HCT116 (cell line): ENCODE data around the gene MMP25. TPM values are rescaled to one million over a fixed set of nuclear protein-coding genes. Genes with fewer than 3 reads are reported as not detected.
A peak's percentile ranks its signal among the peaks of the same experiment; 100 is the strongest.

Experiments used
- ATAC-seq: fragments of 200-7000 bp; cut with Tn5 transposase; 2 replicates; pipeline ENCODE4 v1.9.1; 2020; ENCODE audit warnings: mild to moderate bottlenecking, moderate library complexity
- BruUV-seq: library from RNA; stranded (reverse); fragments of 400-500 nt; replicated peaks from 2 replicates; lab custom pipeline; 2021; lab: Mats Ljungman, UMichigan
- CTCF ChIA-PET: fragments of 300-600 bp; sonication (Branson Sonifier 250); formaldehyde crosslinking; loops from one replicate; lab custom pipeline; 2021; ENCODE audit warnings: antibody characterized with exemption; lab: Charles Lee
- POLR2A ChIA-PET: fragments of 300-600, 350-600 bp; sonication (Branson Sonifier 250); formaldehyde crosslinking; loops from one replicate; lab custom pipeline; 2021; ENCODE audit warnings: antibody characterized with exemption; lab: Charles Lee
- RAD21 ChIA-PET, 2 experiments: fragments of 300-600 bp; sonication (Branson Sonifier 250); formaldehyde crosslinking; loops; one replicate each; lab custom pipeline; 2023; ENCODE audit warnings: low total read pairs in 2 of 2; ENCODE audit not compliant: uncharacterized antibody in 2 of 2, unreplicated experiment in 2 of 2, low non-redundant PET in 1 of 2; lab: Charles Lee
- DNase-seq: peaks from one replicate; pipeline ENCODE4 v3.0.0-alpha.2; 2010; ENCODE audit warnings: low read depth, low spot score
- H2AFZ ChIP-seq: fragments of 200-600 bp; shearing (Covaris generic), sonication (generic); 2 replicates; pipeline ENCODE4 v1.6.1; 2017; ENCODE audit warnings: low read depth, mixed run types, mixed read lengths, antibody characterized with exemption, low read length; ENCODE audit not compliant: poor library complexity, severe bottlenecking
- H3K27ac ChIP-seq: 2 replicates; pipeline ENCODE4 v1.5.1; 2012; ENCODE audit warnings: low read depth, low read length
- H3K27me3 ChIP-seq: fragments of 200-600 bp; sonication (generic); 2 replicates; pipeline ENCODE4 v1.6.1; 2016; ENCODE audit warnings: mixed run types, low read length, mixed read lengths; ENCODE audit not compliant: insufficient read depth
- H3K36me3 ChIP-seq, 2 experiments: fragments of 200-500 bp in 1 of 2; fragments of 200-600 bp in 1 of 2; sonication (Bioruptor generic) in 1 of 2; sonication (generic) in 1 of 2; 2 replicates each; pipeline versions ENCODE4 v1.5.1 to v1.6.1; 2014 to 2016; ENCODE audit warnings: low read length in 2 of 2, inconsistent platforms in 1 of 2, mixed read lengths in 1 of 2, mixed run types in 1 of 2; ENCODE audit not compliant: insufficient read depth in 2 of 2, control insufficient read depth in 1 of 2
- H3K4me1 ChIP-seq, 2 experiments: fragments of 200-600 bp in 1 of 2; sonication (generic) in 1 of 2; 2 replicates each; pipeline versions ENCODE4 v1.5.1 to v1.6.1; 2012 to 2017; ENCODE audit warnings: low read length in 2 of 2, inconsistent platforms in 1 of 2, mild to moderate bottlenecking in 1 of 2, mixed read lengths in 1 of 2, mixed run types in 1 of 2, moderate library complexity in 1 of 2; ENCODE audit not compliant: insufficient read depth in 2 of 2, control insufficient read depth in 1 of 2
- H3K4me2 ChIP-seq: fragments of 200-600 bp; sonication (generic); 2 replicates; pipeline ENCODE4 v1.6.1; 2017; ENCODE audit warnings: mixed run types, low read length, mixed read lengths
- H3K4me3 ChIP-seq, 2 experiments: fragments of 200-600 bp in 1 of 2; sonication (generic) in 1 of 2; replicated peaks in 1 of 2; 2 replicates each; pipeline ENCODE4 v1.5.1; 2011 to 2016; ENCODE audit warnings: low read length in 2 of 2, control low read depth in 1 of 2, low read depth in 1 of 2, mild to moderate bottlenecking in 1 of 2, mixed read lengths in 1 of 2, mixed run types in 1 of 2
- H3K79me2 ChIP-seq: fragments of 200-600 bp; sonication (generic); 2 replicates; pipeline ENCODE4 v1.6.1; 2017; ENCODE audit warnings: mild to moderate bottlenecking, mixed run types, low read length, moderate library complexity, mixed read lengths; ENCODE audit not compliant: insufficient read depth
- H3K9ac ChIP-seq: fragments of 200-600 bp; sonication (generic); 2 replicates; pipeline ENCODE4 v1.6.1; 2016; ENCODE audit warnings: low read length, mixed read lengths
- H3K9me2 ChIP-seq: fragments of 200-600 bp; sonication (generic), shearing (Covaris generic); 2 replicates; pipeline ENCODE4 v1.6.1; 2017; ENCODE audit warnings: mixed run types, mild to moderate bottlenecking, moderate library complexity; ENCODE audit not compliant: insufficient read depth
- H3K9me3 ChIP-seq, 2 experiments: fragments of 200-500 bp in 1 of 2; fragments of 200-600 bp in 1 of 2; sonication (Bioruptor generic) in 1 of 2; sonication (generic) in 1 of 2; 2 replicates each; pipeline ENCODE4 v1.6.1; 2014 to 2017; ENCODE audit warnings: low read length in 2 of 2, mixed read lengths in 2 of 2, inconsistent platforms in 1 of 2, low read depth in 1 of 2, mild to moderate bottlenecking in 1 of 2, mixed run types in 1 of 2, moderate library complexity in 1 of 2; ENCODE audit not compliant: control insufficient read depth in 1 of 2, insufficient read depth in 1 of 2
- H4K20me1 ChIP-seq: fragments of 200-600 bp; sonication (generic), shearing (Covaris generic); 2 replicates; pipeline ENCODE4 v1.6.1; 2017; ENCODE audit warnings: mixed run types, mild to moderate bottlenecking, moderate library complexity; ENCODE audit not compliant: insufficient read depth
- CBX3 ChIP-seq: IDR thresholded peaks from 2 replicates; pipeline ENCODE4 v1.6.1; 2012; ENCODE audit warnings: low read depth
- CEBPB ChIP-seq: IDR thresholded peaks from 2 replicates; pipeline ENCODE4 v1.6.1; 2012; ENCODE audit warnings: low read depth
- CTCF ChIP-seq, 3 experiments: fragments of 200-600 bp in 1 of 3; sonication (generic) in 1 of 3; IDR thresholded peaks in 2 of 3; conservative IDR thresholded peaks in 1 of 3; 2 replicates each; pipeline ENCODE4 v1.5.1; 2012 to 2017; ENCODE audit warnings: low read depth in 2 of 3, low read length in 2 of 3, antibody characterized with exemption in 1 of 3, borderline replicate concordance in 1 of 3, control low read depth in 1 of 3, mild to moderate bottlenecking in 1 of 3, mixed read lengths in 1 of 3, mixed run types in 1 of 3, moderate library complexity in 1 of 3; ENCODE audit not compliant: insufficient read depth in 1 of 3
- EGR1 ChIP-seq: IDR thresholded peaks from 2 replicates; pipeline ENCODE4 v1.6.1; 2012; ENCODE audit warnings: low read depth
- ELF1 ChIP-seq: IDR thresholded peaks from 2 replicates; pipeline ENCODE4 v1.6.1; 2012; ENCODE audit warnings: low read depth, borderline replicate concordance
- EZH2 ChIP-seq: fragments of 200-600 bp; sonication (generic); IDR thresholded peaks from 2 replicates; pipeline ENCODE4 v1.6.1; 2017; ENCODE audit warnings: antibody characterized with exemption, mixed run types
- EZH2phosphoT487 ChIP-seq: fragments of 200-600 bp; IDR thresholded peaks from 2 replicates; pipeline ENCODE4 v1.6.1; 2018; ENCODE audit warnings: antibody characterized with exemption, borderline replicate concordance
- FOSL1 ChIP-seq: IDR thresholded peaks from 2 replicates; pipeline ENCODE4 v1.6.1; 2012; ENCODE audit warnings: low read depth
- POLR2A ChIP-seq: IDR thresholded peaks from 2 replicates; pipeline ENCODE4 v1.7.0; 2011; ENCODE audit warnings: borderline replicate concordance; ENCODE audit not compliant: insufficient read depth, insufficient read length; ENCODE audit errors: extremely low read depth
- POLR2AphosphoS5 ChIP-seq: IDR thresholded peaks from 2 replicates; pipeline ENCODE4 v1.6.1; 2011; ENCODE audit warnings: mild to moderate bottlenecking, low read depth, low read length, moderate library complexity
- RAD21 ChIP-seq: IDR thresholded peaks from 2 replicates; pipeline ENCODE4 v1.6.1; 2012; ENCODE audit warnings: low read depth, mild to moderate bottlenecking
- SP1 ChIP-seq: IDR thresholded peaks from 2 replicates; pipeline ENCODE4 v1.6.1; 2012; ENCODE audit warnings: low read depth
- SRF ChIP-seq: IDR thresholded peaks from 2 replicates; pipeline ENCODE4 v1.6.1; 2012; ENCODE audit warnings: low read depth
- TCF7L2 ChIP-seq: IDR thresholded peaks from 2 replicates; pipeline ENCODE4 v1.7.0; 2011; ENCODE audit warnings: borderline replicate concordance, inconsistent platforms; ENCODE audit not compliant: insufficient read depth, insufficient read length; ENCODE audit errors: extremely low read depth
- YY1 ChIP-seq: IDR thresholded peaks from 2 replicates; pipeline ENCODE4 v1.6.1; 2011; ENCODE audit warnings: low read length, low read depth, moderate library complexity, mild to moderate bottlenecking; ENCODE audit not compliant: insufficient replicate concordance; ENCODE audit errors: extremely low read depth
- ZFX ChIP-seq: fragments of 450-650 bp; IDR thresholded peaks from 2 replicates; pipeline ENCODE4 v1.6.1; 2017
- ZNF274 ChIP-seq: fragments of 200-500 bp; sonication (Bioruptor generic); IDR thresholded peaks from 2 replicates; pipeline ENCODE4 v1.6.1; 2014; ENCODE audit warnings: mild to moderate bottlenecking, low read depth, low read length, inconsistent platforms
- intact Hi-C: fragments of 100-400 bp; cut with micrococcal nuclease; formaldehyde crosslinking; loops from 2 replicates; pipeline ENCODE4 v1.10.0; 2022
- total RNA-seq: library from RNA; stranded (reverse); gene quantifications from one replicate; pipeline ENCODE4 v1.2.1, GENCODE V29; 2021; ENCODE audit not compliant: unreplicated experiment
- TF ChIP-seq, protein P1 (sequence below): IDR thresholded peaks from 2 replicates; pipeline ENCODE4 v1.6.1; 2012
- TF ChIP-seq, protein P2 (sequence below): IDR thresholded peaks from 2 replicates; pipeline ENCODE4 v1.6.1; 2012
- TF ChIP-seq, protein P3 (sequence below): IDR thresholded peaks from 2 replicates; pipeline ENCODE4 v1.6.1; 2012; ENCODE audit warnings: low read depth

Gene MMP25
- total RNA-seq, 1 experiment from 2014 or later: 2.5 TPM

- Histone ChIP-seq H4K20me1 (no peaks in the 10 kb centered on the region), H3K79me2 (no peaks in the 10 kb centered on the region), H3K9me2 (no peaks in the 10 kb centered on the region), H3K9me3 (no peaks in the 10 kb centered on the region), H3K4me2 (peak overlapping the region; percentile 95), H3K9ac (peak overlapping the region; percentile 95), H3K4me1 (peaks cover 0 to 22% of the 10 kb centered on the region in 2 experiments; a peak in 3 of 4 replicates), H3K27ac (peak overlapping the region; percentile 84), H3K4me3 (peak overlapping the region; percentile 81 to 87), H3K36me3 (no peaks in the 10 kb centered on the region), H3K27me3 (no peaks in the 10 kb centered on the region), H2AFZ (no peak overlapping the region)
- peak; percentile 60 for DNase-seq
- ChIA-PET CTCF (interaction anchor here (0.6 to 2.5 kb wide), 12 partner anchors 10 to 113 kb away, joined by 3 to 16 read pairs (median 5); no protein-coding TSS in a partner anchor), POLR2A (interaction anchor here (0.6 to 1.7 kb wide), 4 partner anchors 11 to 70 kb away, joined by 4 to 6 read pairs (median 5); partner anchors contain the start of gene TNFRSF12A), RAD21 (interaction anchor here in 1 of 2 experiments (1.0 kb wide), 1 partner anchor 28 kb away, joined by 5 read pairs; no protein-coding TSS in a partner anchor)
- BruUV-seq: no TSS peak
- intact Hi-C loops: loop anchor here (2.0 to 10.0 kb wide), 2 partner anchors 70 to 116 kb away; no protein-coding TSS in a partner anchor
- ATAC-seq: peak; percentile 86
- no peak for TF ChIP-seq ELF1
- no peak for TF ChIP-seq SRF
- TF ChIP-seq SP1: no peak
- TF ChIP-seq FOSL1: no peak
- TF ChIP-seq ZFX: 0 out of 2 replicates have a peak, but pooled peaks have one; percentile 34
- peak; percentile 57 for TF ChIP-seq YY1
- peak; percentile 89 for TF ChIP-seq RAD21
- peak; percentile 77 for TF ChIP-seq POLR2AphosphoS5
- TF ChIP-seq CTCF (IDR thresholded peaks at IDR 0.05 in 2 of 3, conservative IDR thresholded peaks at IDR 0.05 in 1 of 3; ENCODE audit: borderline replicate concordance in 1 of 3, insufficient read depth in 1 of 3, low read depth in 2 of 3, low read length in 2 of 3): peak; percentile 58 to 94 (median 66)
- no peak for TF ChIP-seq TCF7L2
- no peak for TF ChIP-seq ZNF274
- TF ChIP-seq, protein P1, sequence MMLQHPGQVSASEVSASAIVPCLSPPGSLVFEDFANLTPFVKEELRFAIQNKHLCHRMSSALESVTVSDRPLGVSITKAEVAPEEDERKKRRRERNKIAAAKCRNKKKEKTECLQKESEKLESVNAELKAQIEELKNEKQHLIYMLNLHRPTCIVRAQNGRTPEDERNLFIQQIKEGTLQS: no peak
- TF ChIP-seq CBX3: no peak; the same call in 1 of the 2 replicates
- TF ChIP-seq EZH2phosphoT487: no peak
- TF ChIP-seq POLR2A: no peak
- no peak for TF ChIP-seq EGR1
- TF ChIP-seq CEBPB: no peak
- no peak for TF ChIP-seq EZH2
- TF ChIP-seq, protein P2, sequence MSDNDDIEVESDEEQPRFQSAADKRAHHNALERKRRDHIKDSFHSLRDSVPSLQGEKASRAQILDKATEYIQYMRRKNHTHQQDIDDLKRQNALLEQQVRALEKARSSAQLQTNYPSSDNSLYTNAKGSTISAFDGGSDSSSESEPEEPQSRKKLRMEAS: peak; percentile 76
- TF ChIP-seq, protein P3, sequence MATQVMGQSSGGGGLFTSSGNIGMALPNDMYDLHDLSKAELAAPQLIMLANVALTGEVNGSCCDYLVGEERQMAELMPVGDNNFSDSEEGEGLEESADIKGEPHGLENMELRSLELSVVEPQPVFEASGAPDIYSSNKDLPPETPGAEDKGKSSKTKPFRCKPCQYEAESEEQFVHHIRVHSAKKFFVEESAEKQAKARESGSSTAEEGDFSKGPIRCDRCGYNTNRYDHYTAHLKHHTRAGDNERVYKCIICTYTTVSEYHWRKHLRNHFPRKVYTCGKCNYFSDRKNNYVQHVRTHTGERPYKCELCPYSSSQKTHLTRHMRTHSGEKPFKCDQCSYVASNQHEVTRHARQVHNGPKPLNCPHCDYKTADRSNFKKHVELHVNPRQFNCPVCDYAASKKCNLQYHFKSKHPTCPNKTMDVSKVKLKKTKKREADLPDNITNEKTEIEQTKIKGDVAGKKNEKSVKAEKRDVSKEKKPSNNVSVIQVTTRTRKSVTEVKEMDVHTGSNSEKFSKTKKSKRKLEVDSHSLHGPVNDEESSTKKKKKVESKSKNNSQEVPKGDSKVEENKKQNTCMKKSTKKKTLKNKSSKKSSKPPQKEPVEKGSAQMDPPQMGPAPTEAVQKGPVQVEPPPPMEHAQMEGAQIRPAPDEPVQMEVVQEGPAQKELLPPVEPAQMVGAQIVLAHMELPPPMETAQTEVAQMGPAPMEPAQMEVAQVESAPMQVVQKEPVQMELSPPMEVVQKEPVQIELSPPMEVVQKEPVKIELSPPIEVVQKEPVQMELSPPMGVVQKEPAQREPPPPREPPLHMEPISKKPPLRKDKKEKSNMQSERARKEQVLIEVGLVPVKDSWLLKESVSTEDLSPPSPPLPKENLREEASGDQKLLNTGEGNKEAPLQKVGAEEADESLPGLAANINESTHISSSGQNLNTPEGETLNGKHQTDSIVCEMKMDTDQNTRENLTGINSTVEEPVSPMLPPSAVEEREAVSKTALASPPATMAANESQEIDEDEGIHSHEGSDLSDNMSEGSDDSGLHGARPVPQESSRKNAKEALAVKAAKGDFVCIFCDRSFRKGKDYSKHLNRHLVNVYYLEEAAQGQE: no peak
Observed at GRCh38 chr16:3059041-3059722, 12.8 kb downstream of the MMP25 start.
